Panc1 (cell line): ENCODE data around the gene AP5M1. TPM values are rescaled to one million over a fixed set of nuclear protein-coding genes. Genes with fewer than 3 reads are reported as not detected.

Experiments
- ATAC-seq: fragments of 200-7000 bp; cut with Tn5 transposase; 2 replicates; pipeline ENCODE4 v1.9.1; 2020; ENCODE audit warnings: mild to moderate bottlenecking, moderate library complexity
- BruUV-seq: library from RNA; stranded (reverse); fragments of 400-500 nt; replicated peaks from 2 replicates; lab custom pipeline; 2021; lab: Mats Ljungman, UMichigan
- CTCF ChIA-PET: fragments of 300-600 bp; sonication (Branson Sonifier 250); formaldehyde crosslinking; loops from one replicate; lab custom pipeline; 2022; ENCODE audit warnings: antibody characterized with exemption; lab: Charles Lee
- POLR2A ChIA-PET: fragments of 300-600 bp; sonication (Branson Sonifier 250); formaldehyde crosslinking; loops from one replicate; lab custom pipeline; 2022; ENCODE audit warnings: antibody characterized with exemption; lab: Charles Lee
- DNase-seq: peaks from one replicate; pipeline ENCODE4 v3.0.0-alpha.2; 2010; ENCODE audit warnings: low read depth, low spot score
- H3K27ac ChIP-seq: 2 replicates; pipeline ENCODE4 v1.5.1; 2011; ENCODE audit warnings: mild to moderate bottlenecking, low read length, inconsistent platforms
- H3K27me3 ChIP-seq: fragments of 200-500 bp; sonication (Bioruptor generic); 2 replicates; pipeline ENCODE4 v1.6.0; 2014; ENCODE audit warnings: low read length, inconsistent platforms; ENCODE audit not compliant: control insufficient read depth, insufficient read depth
- H3K36me3 ChIP-seq: fragments of 200-500 bp; sonication (Bioruptor generic); 2 replicates; pipeline ENCODE4 v1.5.1; 2014; ENCODE audit warnings: inconsistent platforms, mild to moderate bottlenecking, low read length, moderate library complexity; ENCODE audit not compliant: control insufficient read depth, insufficient read depth
- H3K4me1 ChIP-seq: 2 replicates; pipeline ENCODE4 v1.5.1; 2011; ENCODE audit warnings: inconsistent platforms, mild to moderate bottlenecking, low read length, moderate library complexity; ENCODE audit not compliant: control insufficient read depth, insufficient read depth
- H3K4me3 ChIP-seq, 2 experiments: 2 replicates each; pipeline ENCODE4 v1.5.1; 2011 to 2012; ENCODE audit warnings: low read depth in 2 of 2, low read length in 2 of 2, mild to moderate bottlenecking in 2 of 2, inconsistent platforms in 1 of 2, moderate library complexity in 1 of 2
- H3K9me3 ChIP-seq: fragments of 200-500 bp; sonication (Bioruptor generic); 2 replicates; pipeline ENCODE4 v1.5.1; 2014; ENCODE audit warnings: low read depth, mild to moderate bottlenecking, inconsistent platforms, low read length, moderate library complexity; ENCODE audit not compliant: control insufficient read depth, insufficient read depth
- CTCF ChIP-seq: fragments of 450-650 bp; IDR thresholded peaks from 2 replicates; pipeline ENCODE4 v1.5.1; 2017; ENCODE audit warnings: mild to moderate bottlenecking
- POLR2AphosphoS5 ChIP-seq: IDR thresholded peaks from 2 replicates; pipeline ENCODE4 v1.6.1; 2012; ENCODE audit warnings: mild to moderate bottlenecking, low read depth, low read length, moderate library complexity
- REST ChIP-seq, 2 experiments: IDR thresholded peaks; 2 replicates each; pipeline ENCODE4 v1.6.1; 2011 to 2012; ENCODE audit warnings: low read depth in 2 of 2, control low read depth in 1 of 2, low read length in 1 of 2, mild to moderate bottlenecking in 1 of 2, moderate library complexity in 1 of 2; ENCODE audit not compliant: insufficient read depth in 1 of 2
- SIN3A ChIP-seq: IDR thresholded peaks from 2 replicates; pipeline ENCODE4 v1.6.1; 2012; ENCODE audit warnings: low read depth, mild to moderate bottlenecking, low read length, moderate library complexity, borderline replicate concordance; ENCODE audit not compliant: insufficient read depth
- TCF7L2 ChIP-seq: IDR thresholded peaks from 2 replicates; pipeline ENCODE4 v1.6.1; 2011; ENCODE audit warnings: mild to moderate bottlenecking, low read depth, low read length, inconsistent platforms
- in situ Hi-C: cut with HindIII; loops from 2 replicates; pipeline ENCODE4 v1.10.0; 2016; ENCODE audit warnings: low sequenced_read_pairs, low pct_unique_long_range_greater_than_20kb
- intact Hi-C: fragments of 100-400 bp; cut with micrococcal nuclease; formaldehyde crosslinking; loops from one replicate; pipeline ENCODE4 v1.10.0; 2022; ENCODE audit not compliant: unreplicated experiment
- total RNA-seq: library from RNA; stranded (reverse); gene quantifications from one replicate; pipeline ENCODE4 v1.2.1, GENCODE V29; 2021; ENCODE audit not compliant: unreplicated experiment

AP5M1 gene
- total RNA-seq, 1 experiment from 2014 or later = 20.0 TPM

- in situ Hi-C loops (no loop called here), intact Hi-C loops (no loop called here)
- ATAC-seq (no peak), DNase-seq (no peak)
- ChIA-PET CTCF (no interaction called here), POLR2A (no interaction called here)
- H3K4me3 ChIP-seq = no peak overlapping the region
- TF ChIP-seq CTCF (no peak), SIN3A (no peak), REST (IDR thresholded peaks at IDR 0.05; ENCODE audit: insufficient read depth in 1 of 2, low read depth in 2 of 2, low read length in 1 of 2) (no peak), TCF7L2 (no peak), POLR2AphosphoS5 (no peak)
- no TSS peak for BruUV-seq
- peaks cover 7% of the 10 kb centered on the region for H3K4me1 ChIP-seq
- peaks cover 2% of the 10 kb centered on the region; the same call in 1 of the 2 replicates for H3K36me3 ChIP-seq
- no peaks in the 10 kb centered on the region for H3K9me3 ChIP-seq
- no peak overlapping the region for H3K27ac ChIP-seq
- H3K27me3 ChIP-seq = no peaks in the 10 kb centered on the region
Observed at GRCh38 chr14:57274551-57274950, 5.8 kb downstream of the AP5M1 start.

- intact Hi-C loops = no loop called here
- TF ChIP-seq CTCF (no peak), POLR2AphosphoS5 (no peak), SIN3A (no peak), TCF7L2 (no peak), REST (IDR thresholded peaks at IDR 0.05; ENCODE audit: insufficient read depth in 1 of 2, low read depth in 2 of 2, low read length in 1 of 2) (no peak)
- H3K36me3 ChIP-seq = peaks cover 2% of the 10 kb centered on the region; the same call in 1 of the 2 replicates
- no peaks in the 10 kb centered on the region for H3K9me3 ChIP-seq
- no peaks in the 10 kb centered on the region for H3K27me3 ChIP-seq
- POLR2A ChIA-PET = no interaction called here
- H3K4me3 ChIP-seq = no peak overlapping the region
- no peak for DNase-seq
- CTCF ChIA-PET = no interaction called here
- H3K27ac ChIP-seq = no peak overlapping the region
- H3K4me1 ChIP-seq = peaks cover 7% of the 10 kb centered on the region
- in situ Hi-C loops = no loop called here
- no TSS peak for BruUV-seq
- no peak for ATAC-seq
Observed at GRCh38 chr14:57275023-57275664, 6.4 kb downstream of the AP5M1 start.
